ENCODE data around the gene S100PBP.

DNA sequence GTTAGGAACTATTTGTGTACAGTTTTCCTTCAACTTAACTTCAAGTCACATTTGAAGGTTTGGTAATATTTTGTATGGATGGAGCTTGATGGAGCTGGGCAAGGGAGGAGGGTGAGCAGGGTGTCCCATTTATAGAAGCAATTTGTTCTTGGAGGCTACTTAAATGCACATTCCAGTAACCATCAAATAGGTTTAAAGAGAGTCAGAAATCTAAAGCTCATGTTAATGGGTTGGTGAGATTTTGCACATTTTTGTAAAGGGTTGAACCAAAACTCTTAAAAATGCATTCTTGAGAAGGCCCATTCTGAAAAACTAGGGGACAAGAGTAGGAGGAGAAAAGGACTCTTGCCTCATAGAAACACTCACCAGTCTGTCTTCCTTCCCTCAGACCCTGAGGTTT lies 43.1 kb downstream of the S100PBP start:
- TF ChIP-seq, protein P1, sequence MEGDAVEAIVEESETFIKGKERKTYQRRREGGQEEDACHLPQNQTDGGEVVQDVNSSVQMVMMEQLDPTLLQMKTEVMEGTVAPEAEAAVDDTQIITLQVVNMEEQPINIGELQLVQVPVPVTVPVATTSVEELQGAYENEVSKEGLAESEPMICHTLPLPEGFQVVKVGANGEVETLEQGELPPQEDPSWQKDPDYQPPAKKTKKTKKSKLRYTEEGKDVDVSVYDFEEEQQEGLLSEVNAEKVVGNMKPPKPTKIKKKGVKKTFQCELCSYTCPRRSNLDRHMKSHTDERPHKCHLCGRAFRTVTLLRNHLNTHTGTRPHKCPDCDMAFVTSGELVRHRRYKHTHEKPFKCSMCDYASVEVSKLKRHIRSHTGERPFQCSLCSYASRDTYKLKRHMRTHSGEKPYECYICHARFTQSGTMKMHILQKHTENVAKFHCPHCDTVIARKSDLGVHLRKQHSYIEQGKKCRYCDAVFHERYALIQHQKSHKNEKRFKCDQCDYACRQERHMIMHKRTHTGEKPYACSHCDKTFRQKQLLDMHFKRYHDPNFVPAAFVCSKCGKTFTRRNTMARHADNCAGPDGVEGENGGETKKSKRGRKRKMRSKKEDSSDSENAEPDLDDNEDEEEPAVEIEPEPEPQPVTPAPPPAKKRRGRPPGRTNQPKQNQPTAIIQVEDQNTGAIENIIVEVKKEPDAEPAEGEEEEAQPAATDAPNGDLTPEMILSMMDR (IDR thresholded peaks at IDR 0.05) = no peak
- no peak for TF ChIP-seq POLR2A (IDR thresholded peaks at IDR 0.05)
- no peak for TF ChIP-seq POLR2AphosphoS5 (IDR thresholded peaks at IDR 0.05)

Data from stomach (tissue), 4 donors.